Astrocyte (in vitro differentiated cells and primary cell): Measurements from ENCODE around the gene MCF2L. TPM values are rescaled to one million over a fixed set of nuclear protein-coding genes. Genes with fewer than 3 reads are reported as not detected.

Source experiments
- DNase-seq: peaks from one replicate; pipeline ENCODE4 v3.0.0-alpha.2; 2010; ENCODE audit warnings: low read depth
- FAIRE-seq: peaks from 2 replicates; lab custom pipeline; 2011; peaks lifted over from hg19 to GRCh38; lab: Jason Lieb, UNC
- H2AFZ ChIP-seq: 2 replicates; pipeline ENCODE4 v1.6.0; 2012; ENCODE audit warnings: low read depth, low read length, inconsistent platforms
- H3K27ac ChIP-seq: 2 replicates; pipeline ENCODE4 v1.5.1; 2011; ENCODE audit warnings: low read depth, low read length, inconsistent platforms
- H3K27me3 ChIP-seq: 2 replicates; pipeline ENCODE4 v1.6.0; 2011; ENCODE audit warnings: low read length, inconsistent platforms; ENCODE audit not compliant: insufficient read depth
- H3K36me3 ChIP-seq: 2 replicates; pipeline ENCODE4 v1.5.1; 2011; ENCODE audit warnings: low read length, inconsistent platforms; ENCODE audit not compliant: insufficient read depth
- H3K4me1 ChIP-seq: 2 replicates; pipeline ENCODE4 v1.5.1; 2011; ENCODE audit warnings: low read length, inconsistent platforms; ENCODE audit not compliant: insufficient read depth
- H3K4me2 ChIP-seq: 2 replicates; pipeline ENCODE4 v1.6.0; 2012; ENCODE audit warnings: low read length, inconsistent platforms
- H3K4me3 ChIP-seq: 2 replicates; pipeline ENCODE4 v1.5.1; 2011; ENCODE audit warnings: low read depth, mild to moderate bottlenecking, low read length, inconsistent platforms; ENCODE audit not compliant: insufficient read depth
- H3K79me2 ChIP-seq: 2 replicates; pipeline ENCODE4 v1.6.0; 2012; ENCODE audit warnings: mild to moderate bottlenecking, low read length, inconsistent platforms; ENCODE audit not compliant: insufficient read depth
- H3K9ac ChIP-seq: 2 replicates; pipeline ENCODE4 v1.6.0; 2012; ENCODE audit warnings: mild to moderate bottlenecking, low read length, inconsistent platforms
- H3K9me3 ChIP-seq: 2 replicates; pipeline ENCODE4 v1.5.1; 2012; ENCODE audit warnings: low read depth, mild to moderate bottlenecking, low read length, inconsistent platforms; ENCODE audit not compliant: insufficient read depth
- H4K20me1 ChIP-seq: 2 replicates; pipeline ENCODE4 v1.6.0; 2012; ENCODE audit warnings: low read length, inconsistent platforms; ENCODE audit not compliant: insufficient read depth
- H3K27ac Mint-ChIP-seq: one replicate; pipeline ENCODE4 v1.8.0; 2021; ENCODE audit warnings: mild to moderate bottlenecking, mixed read lengths; ENCODE audit not compliant: unreplicated experiment
- H3K27me3 Mint-ChIP-seq: one replicate; pipeline ENCODE4 v1.8.0; 2021; ENCODE audit warnings: low read depth, mixed read lengths; ENCODE audit not compliant: unreplicated experiment
- H3K36me3 Mint-ChIP-seq: one replicate; pipeline ENCODE4 v1.8.0; 2021; ENCODE audit warnings: low read depth, mixed read lengths; ENCODE audit not compliant: unreplicated experiment
- H3K4me1 Mint-ChIP-seq: one replicate; pipeline ENCODE4 v1.8.0; 2021; ENCODE audit warnings: low read depth, mixed read lengths; ENCODE audit not compliant: unreplicated experiment
- H3K4me3 Mint-ChIP-seq: one replicate; pipeline ENCODE4 v1.8.0; 2021; ENCODE audit warnings: mild to moderate bottlenecking, moderate library complexity, mixed read lengths; ENCODE audit not compliant: unreplicated experiment
- H3K9me3 Mint-ChIP-seq: one replicate; pipeline ENCODE4 v1.8.0; 2021; ENCODE audit warnings: mild to moderate bottlenecking, mixed read lengths; ENCODE audit not compliant: unreplicated experiment
- CTCF ChIP-seq: IDR thresholded peaks from 2 replicates; pipeline ENCODE4 v1.5.1; 2011; ENCODE audit warnings: low read depth, mild to moderate bottlenecking, inconsistent platforms, low read length, moderate library complexity; ENCODE audit not compliant: insufficient read depth
- EZH2 ChIP-seq: IDR thresholded peaks from 2 replicates; pipeline ENCODE4 v1.6.1; 2012; ENCODE audit warnings: mild to moderate bottlenecking, low read length, inconsistent platforms; ENCODE audit not compliant: insufficient read depth
- total RNA-seq: library from RNA; stranded (reverse); gene quantifications from 2 replicates; pipeline ENCODE4 v1.2.1, GENCODE V29; 2021

Gene MCF2L
- total RNA-seq, 1 donor from 2014 or later, result 3.4 TPM

- H3K4me2 ChIP-seq, result no peak overlapping the region
- DNase-seq (no peak), FAIRE-seq (no peak)
- no peak overlapping the region for H2AFZ ChIP-seq
- no peaks in the 10 kb centered on the region for H3K9me3 ChIP-seq
- no peaks in the 10 kb centered on the region for H3K36me3 Mint-ChIP-seq
- H3K4me3 ChIP-seq, result no peak overlapping the region
- no peaks in the 10 kb centered on the region for H3K4me1 ChIP-seq
- TF ChIP-seq EZH2, result no peak
- TF ChIP-seq CTCF, result no peak
- H3K27ac ChIP-seq, result no peak overlapping the region
- peaks cover 10% of the 10 kb centered on the region for H3K27me3 ChIP-seq
- H3K4me1 Mint-ChIP-seq, result peaks cover 3% of the 10 kb centered on the region
- H3K36me3 ChIP-seq, result no peaks in the 10 kb centered on the region
- no peak overlapping the region for H3K27ac Mint-ChIP-seq
- H4K20me1 ChIP-seq, result no peaks in the 10 kb centered on the region
- H3K9ac ChIP-seq, result no peak overlapping the region
- H3K4me3 Mint-ChIP-seq, result no peak overlapping the region
- H3K79me2 ChIP-seq, result no peaks in the 10 kb centered on the region
- H3K27me3 Mint-ChIP-seq, result peaks cover 61% of the 10 kb centered on the region
- peaks cover 6% of the 10 kb centered on the region for H3K9me3 Mint-ChIP-seq
These were observed 9.1 kb upstream of the MCF2L start for GRCh38 chr13:112959701-112960542.

GRCh38 chr13:112960706-112961105 is 8.3 kb upstream of the MCF2L start:
- Histone ChIP-seq H3K4me2 (no peak overlapping the region), H3K9me3 (no peaks in the 10 kb centered on the region), H3K4me1 (no peaks in the 10 kb centered on the region), H3K27me3 (peaks cover 9% of the 10 kb centered on the region), H3K9ac (no peak overlapping the region), H4K20me1 (no peaks in the 10 kb centered on the region), H2AFZ (no peak overlapping the region), H3K36me3 (no peaks in the 10 kb centered on the region), H3K27ac (no peak overlapping the region), H3K4me3 (no peak overlapping the region), H3K79me2 (no peaks in the 10 kb centered on the region)
- FAIRE-seq (no peak), DNase-seq (no peak)
- Mint-ChIP-seq H3K4me3 (no peak overlapping the region), H3K9me3 (peaks cover 6% of the 10 kb centered on the region), H3K4me1 (peaks cover 3% of the 10 kb centered on the region), H3K36me3 (no peaks in the 10 kb centered on the region), H3K27ac (no peak overlapping the region), H3K27me3 (peaks cover 62% of the 10 kb centered on the region)
- no peak for TF ChIP-seq EZH2

DNA sequence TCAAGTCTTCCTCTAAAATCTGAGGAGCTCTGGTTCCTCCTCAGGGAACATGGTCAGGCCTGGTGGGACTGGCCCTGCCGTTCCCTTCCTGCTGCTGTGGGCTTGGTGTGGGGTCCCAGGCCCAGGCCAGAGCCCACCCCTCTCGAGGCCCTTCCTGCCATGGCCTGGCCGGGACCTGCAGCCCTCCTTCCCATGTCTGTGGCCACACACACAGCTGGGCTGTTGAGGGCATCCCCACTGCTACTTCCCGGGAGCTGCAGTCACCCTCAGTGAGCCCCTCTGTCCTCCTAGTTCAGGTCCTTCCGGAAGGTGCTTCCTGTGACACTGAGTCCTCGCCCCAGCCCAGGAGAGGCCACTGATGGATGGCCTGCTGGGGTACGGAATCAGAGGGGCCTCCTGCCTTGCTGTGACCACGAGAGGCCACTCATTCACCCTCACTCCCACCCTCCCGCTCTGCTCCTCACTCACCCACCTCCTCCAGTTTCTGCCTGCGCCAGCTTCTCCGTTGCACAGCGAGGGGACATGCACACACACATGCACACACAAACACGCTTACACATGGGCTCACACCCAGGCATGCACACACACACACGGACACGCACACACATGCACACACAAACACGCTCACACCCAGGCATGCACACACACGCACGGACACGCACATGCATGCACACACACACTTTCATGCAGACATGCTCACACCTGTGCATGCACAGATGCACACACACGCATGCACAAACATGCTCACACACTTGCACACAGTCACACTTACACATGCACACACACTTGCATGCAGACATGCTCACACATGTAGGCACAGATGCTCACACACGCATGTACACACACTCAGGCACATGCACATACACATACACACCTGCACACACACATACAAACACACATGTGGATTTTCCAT is 7.3 kb upstream of the MCF2L start:
- no peak for FAIRE-seq
- H3K79me2 ChIP-seq, result no peaks in the 10 kb centered on the region
- DNase-seq, result no peak
- no peaks in the 10 kb centered on the region for H3K4me1 ChIP-seq
- Mint-ChIP-seq H3K27ac (no peak overlapping the region), H3K27me3 (peaks cover 69% of the 10 kb centered on the region), H3K4me3 (no peak overlapping the region), H3K9me3 (peaks cover 6% of the 10 kb centered on the region), H3K4me1 (peaks cover 3% of the 10 kb centered on the region), H3K36me3 (no peaks in the 10 kb centered on the region)
- no peaks in the 10 kb centered on the region for H3K9me3 ChIP-seq
- no peak overlapping the region for H3K4me3 ChIP-seq
- TF ChIP-seq CTCF (no peak), EZH2 (no peak)
- no peaks in the 10 kb centered on the region for H4K20me1 ChIP-seq
- no peak overlapping the region for H2AFZ ChIP-seq
- peaks cover 12% of the 10 kb centered on the region for H3K27me3 ChIP-seq
- H3K9ac ChIP-seq, result no peak overlapping the region
- no peak overlapping the region for H3K4me2 ChIP-seq
- no peaks in the 10 kb centered on the region for H3K36me3 ChIP-seq
- H3K27ac ChIP-seq, result no peak overlapping the region
